ENCODE measurements around the gene ACOT8. TPM values are rescaled to one million over a fixed set of nuclear protein-coding genes. Genes with fewer than 3 reads are reported as not detected.
A peak's percentile ranks its signal among the peaks of the same experiment; 100 is the strongest.
"Not testable (repeated sequence)": the region's sequence is repeated elsewhere in the genome, so short reads cannot be mapped to it uniquely, and the experiment has no call there.

The ACOT8 gene
- total RNA-seq, 1 experiment from 2014 or later: 32.4 TPM

DNA sequence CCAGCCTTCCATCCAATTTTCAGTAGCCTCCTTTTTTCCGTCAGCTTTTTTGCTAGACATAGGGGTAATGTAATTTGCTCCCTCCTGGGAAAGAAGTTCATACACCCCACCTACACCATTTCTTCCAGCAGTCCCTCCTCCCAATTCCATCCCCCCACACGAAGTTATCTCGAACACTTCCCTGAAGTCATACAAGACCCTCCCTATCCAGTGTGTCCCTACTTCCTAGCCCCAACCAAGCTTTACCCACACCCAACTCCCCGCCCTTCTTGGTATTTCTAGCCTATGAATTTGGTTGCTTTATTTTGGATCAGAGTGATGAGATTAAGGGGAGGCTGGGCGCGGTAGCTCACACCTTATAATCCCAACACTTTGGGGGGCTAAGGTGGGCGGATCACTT lies 43.7 kb downstream of the ACOT8 start:
- in situ Hi-C loops (cut with HindIII; ENCODE audit: low sequenced_read_pairs): no loop called here
- no peak for DNase-seq (ENCODE audit: low spot score)

DNA sequence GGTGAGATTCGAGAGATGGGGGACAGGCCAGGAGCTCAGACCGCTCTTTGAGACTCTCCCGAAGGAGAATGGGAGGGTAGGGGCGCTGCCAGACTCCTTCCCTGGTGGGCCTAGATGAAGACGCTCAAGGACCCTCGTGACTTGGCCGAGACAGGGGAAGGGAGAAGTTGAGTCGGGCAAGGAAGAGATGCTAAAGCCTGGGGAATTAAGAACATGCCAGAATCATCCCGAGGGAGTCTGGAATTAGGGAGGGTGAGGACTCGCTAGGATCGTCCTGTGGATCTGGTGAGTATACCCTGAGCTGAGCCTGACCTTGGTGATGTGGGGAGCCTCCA lies 44.2 kb downstream of the ACOT8 start:
- no peak for DNase-seq (ENCODE audit: low spot score)
- in situ Hi-C loops (cut with HindIII; ENCODE audit: low sequenced_read_pairs): no loop called here

GRCh38 chr20:45812157-45813005 lies 44.8 kb downstream of the ACOT8 start, which contains the start of gene UBE2C:
Gene UBE2C, plus strand, starts transcription at chr20:45812644. Its CDS starts 52 bp downstream, at chr20:45812696.
- in situ Hi-C loops (cut with HindIII; ENCODE audit: low sequenced_read_pairs): no loop called here
- DNase-seq (ENCODE audit: low spot score): peak; percentile 99

- in situ Hi-C loops (cut with HindIII; ENCODE audit: low sequenced_read_pairs): no loop called here
- DNase-seq (ENCODE audit: low spot score): no peak
Observed at GRCh38 chr20:45810191-45810970, 46.8 kb downstream of the ACOT8 start.

GRCh38 chr20:45801851-45802250 lies 55.3 kb downstream of the ACOT8 start:
- no peak for DNase-seq (ENCODE audit: low spot score)
- in situ Hi-C loops (cut with HindIII; ENCODE audit: low sequenced_read_pairs): no loop called here

DNA sequence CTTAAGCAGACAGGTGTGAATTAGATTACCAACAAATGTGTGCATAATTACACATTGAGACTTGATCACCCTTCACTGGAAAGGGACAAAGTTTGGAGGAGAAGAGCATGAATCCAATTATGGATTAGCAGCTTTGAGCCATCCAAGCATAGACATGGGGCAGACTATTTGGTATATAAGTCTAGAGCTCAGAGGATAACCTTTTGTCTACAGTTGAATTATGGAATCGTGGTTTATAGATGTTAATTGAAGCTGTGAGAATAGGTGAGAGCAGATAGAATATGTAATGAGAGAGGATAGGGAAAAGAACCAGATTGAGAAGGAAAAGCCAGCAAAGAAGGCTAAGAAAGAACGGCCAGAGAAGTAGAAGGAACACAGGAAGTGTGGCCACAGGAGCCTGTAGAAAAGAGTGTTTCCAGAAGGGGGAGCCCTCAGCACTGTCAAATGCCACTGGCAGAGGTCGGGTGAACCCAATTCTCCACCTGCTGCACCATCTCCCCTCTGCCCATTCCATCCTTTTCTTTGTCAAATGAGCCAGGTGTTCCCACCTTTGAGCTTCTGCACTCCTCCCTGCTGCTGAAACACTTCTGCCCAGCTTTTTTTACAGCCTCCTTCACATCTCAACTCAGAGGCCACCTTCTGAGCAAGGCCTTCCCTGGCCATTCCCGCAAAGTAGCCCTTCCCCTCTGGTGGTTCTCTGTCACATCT lies 58.1 kb downstream of the ACOT8 start:
- DNase-seq (ENCODE audit: low spot score): peak; percentile 71
- in situ Hi-C loops (cut with HindIII; ENCODE audit: low sequenced_read_pairs): no loop called here

DNA sequence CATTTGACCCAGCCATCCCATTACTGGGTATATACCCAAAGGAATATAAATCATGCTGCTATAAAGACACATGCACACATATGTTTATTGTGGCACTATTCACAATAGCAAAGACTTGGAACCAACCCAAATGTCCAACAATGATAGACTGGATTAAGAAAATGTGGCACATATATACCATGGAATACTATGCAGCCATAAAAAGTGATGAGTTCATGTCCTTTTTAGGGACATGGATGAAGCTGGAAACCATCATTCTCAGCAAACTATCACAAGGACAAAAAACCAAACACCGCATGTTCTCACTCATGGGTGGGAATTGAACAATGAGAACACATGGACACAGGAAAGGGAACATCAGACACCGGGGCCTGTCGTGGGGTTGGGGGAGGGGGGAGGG lies 59.2 kb downstream of the ACOT8 start:
- in situ Hi-C loops (cut with HindIII; ENCODE audit: low sequenced_read_pairs); DNase-seq (ENCODE audit: low spot score): not testable (repeated sequence)

DNA sequence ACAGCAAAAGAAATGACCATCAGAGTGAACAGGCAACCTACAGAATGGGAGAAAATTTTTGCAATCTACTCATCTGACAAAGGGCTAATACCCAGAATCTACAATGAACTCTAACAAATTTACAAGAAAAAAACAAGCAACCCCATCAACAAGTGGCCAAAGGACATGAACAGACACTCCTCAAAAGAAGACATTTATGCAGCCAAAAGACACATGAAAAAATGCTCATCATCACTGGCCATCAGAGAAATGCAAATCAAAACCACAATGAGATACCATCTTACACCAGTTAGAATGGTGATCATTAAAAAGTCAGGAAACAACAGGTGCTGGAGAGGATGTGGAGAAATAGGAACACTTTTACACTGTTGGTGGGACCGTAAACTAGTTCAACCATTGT lies 59.7 kb downstream of the ACOT8 start:
- in situ Hi-C loops (cut with HindIII; ENCODE audit: low sequenced_read_pairs): not testable (repeated sequence)

DNA sequence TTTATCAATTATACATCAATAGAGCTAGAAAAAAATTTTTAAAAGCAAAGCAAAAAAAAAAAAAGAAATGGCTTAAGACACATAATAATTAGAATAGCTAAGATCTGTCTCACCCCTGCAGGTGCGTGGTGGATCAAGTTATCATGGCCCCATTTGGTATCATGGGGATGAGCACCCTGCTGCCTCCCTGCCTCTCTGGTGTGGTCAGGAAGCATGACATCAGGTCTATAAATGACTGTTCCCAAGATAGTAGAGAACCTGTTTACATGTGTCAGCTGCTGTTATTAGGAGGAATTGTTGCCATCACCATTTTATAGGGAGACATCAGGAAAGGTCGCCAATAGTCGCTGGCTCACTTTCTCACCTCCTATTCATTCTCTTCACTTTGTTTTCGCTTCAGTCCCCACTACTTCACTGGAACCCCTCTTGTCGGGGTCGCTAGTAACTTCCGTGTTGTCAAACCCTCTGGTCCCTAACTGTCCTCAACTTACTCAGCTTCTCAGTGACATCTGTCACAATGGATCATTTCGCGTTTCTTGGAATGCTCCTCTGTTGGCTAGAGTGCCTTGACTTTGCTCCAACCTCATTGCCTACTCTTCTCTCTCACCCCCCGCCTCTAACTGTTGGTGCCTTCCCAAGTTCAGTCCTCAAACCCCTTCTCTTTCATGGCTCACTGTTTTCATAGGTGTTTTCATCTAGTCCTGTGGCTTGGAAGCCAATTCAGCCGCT lies 60.7 kb downstream of the ACOT8 start:
- no peak for DNase-seq (ENCODE audit: low spot score)
- in situ Hi-C loops (cut with HindIII; ENCODE audit: low sequenced_read_pairs): no loop called here

More for the DNA sequence above, 59.7 kb downstream of the ACOT8 start:
- DNase-seq (ENCODE audit: low spot score): not testable (repeated sequence)

DNA sequence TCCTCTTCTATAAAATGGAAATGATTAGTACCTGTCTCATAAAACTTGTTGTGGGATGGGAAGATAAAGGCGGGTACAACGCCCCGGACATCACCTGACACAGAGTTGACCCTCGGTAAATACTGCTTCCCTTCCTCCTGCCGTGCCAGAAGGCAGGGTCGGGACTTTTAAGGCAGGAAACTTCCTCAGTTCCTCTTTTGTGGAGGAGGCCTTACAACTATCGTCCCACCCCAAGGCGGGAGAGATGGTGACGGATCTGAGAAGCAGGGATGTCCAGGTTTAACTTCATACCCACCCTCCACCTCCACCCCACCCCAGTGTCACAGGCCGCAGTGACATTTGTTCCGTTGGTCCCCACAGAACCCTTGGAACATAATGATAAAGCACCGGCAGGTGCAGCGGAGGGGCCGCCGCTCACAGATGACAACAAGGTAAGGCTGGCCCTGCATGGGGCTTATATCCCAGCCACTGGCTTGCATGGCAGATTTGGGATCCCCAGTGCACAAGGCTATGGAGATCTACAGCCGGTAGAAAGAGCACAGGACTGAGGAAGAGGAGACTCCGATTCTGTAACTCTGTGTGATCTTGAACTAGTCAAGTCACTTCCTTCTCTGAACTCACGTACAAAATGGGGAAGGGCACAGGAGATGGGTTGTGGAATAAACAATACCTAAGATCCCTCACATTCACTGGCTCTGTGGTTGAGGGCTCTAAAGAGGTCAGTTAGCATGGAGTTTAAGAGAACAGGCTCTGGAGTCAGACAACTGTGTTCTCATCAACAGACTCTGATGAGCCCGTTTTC lies 64.7 kb downstream of the ACOT8 start:
- no peak for DNase-seq (ENCODE audit: low spot score)
- in situ Hi-C loops (cut with HindIII; ENCODE audit: low sequenced_read_pairs): no loop called here

Other genes starting within 250 kb of the ACOT8 start
- gene WFDC10A, start 227.7 kb downstream of the ACOT8 start, total RNA-seq (2014; rRNA removed; shearing (Covaris generic)): not detected in 2 replicates
- not detected in 2 replicates for gene WFDC9, start 226.1 kb downstream of the ACOT8 start, total RNA-seq (2014; rRNA removed; shearing (Covaris generic))
- not detected in 2 replicates for gene WFDC11, start 187.2 kb downstream of the ACOT8 start, total RNA-seq (2014; rRNA removed; shearing (Covaris generic))
- not detected in 2 replicates for gene WFDC13, start 155.4 kb downstream of the ACOT8 start, total RNA-seq (2014; rRNA removed; shearing (Covaris generic))
- not detected in 2 replicates for gene WFDC10B, start 152.4 kb downstream of the ACOT8 start, total RNA-seq (2014; rRNA removed; shearing (Covaris generic))
- not detected in 2 replicates for gene SPINT4, start 135.0 kb downstream of the ACOT8 start, total RNA-seq (2014; rRNA removed; shearing (Covaris generic))
- gene WFDC3, start 65.5 kb downstream of the ACOT8 start, total RNA-seq (2014; rRNA removed; shearing (Covaris generic)): not detected in 2 replicates
- gene DNTTIP1, start 65.4 kb downstream of the ACOT8 start, total RNA-seq (2014; rRNA removed; shearing (Covaris generic)): 40.4 and 43.3 TPM in 2 replicates
- 75.4 and 83.0 TPM in 2 replicates for gene UBE2C, start 44.7 kb downstream of the ACOT8 start, total RNA-seq (2014; rRNA removed; shearing (Covaris generic))
- gene TNNC2, start 30.1 kb downstream of the ACOT8 start, total RNA-seq (2014; rRNA removed; shearing (Covaris generic)): 1.3 and 1.8 TPM in 2 replicates
- gene SNX21, start 23.6 kb downstream of the ACOT8 start, total RNA-seq (2014; rRNA removed; shearing (Covaris generic)): 26.5 and 45.6 TPM in 2 replicates
- 2.9 and 4.9 TPM in 2 replicates for gene ZSWIM3, start 222 bp upstream of the ACOT8 start, total RNA-seq (2014; rRNA removed; shearing (Covaris generic))
- gene ZSWIM1, start 23.8 kb upstream of the ACOT8 start, total RNA-seq (2014; rRNA removed; shearing (Covaris generic)): 9.6 and 11.3 TPM in 2 replicates
- 1.0 TPM in 1 of 2 replicates, not detected in the other for gene SPATA25, start 30.2 kb upstream of the ACOT8 start, total RNA-seq (2014; rRNA removed; shearing (Covaris generic))
- 6.6 and 7.0 TPM in 2 replicates for gene NEURL2, start 33.8 kb upstream of the ACOT8 start, total RNA-seq (2014; rRNA removed; shearing (Covaris generic))
- 20.7 and 28.9 TPM in 2 replicates for gene CTSA, start 33.9 kb upstream of the ACOT8 start, total RNA-seq (2014; rRNA removed; shearing (Covaris generic))
- 129 and 156 TPM in 2 replicates for gene PLTP, start 54.8 kb upstream of the ACOT8 start, total RNA-seq (2014; rRNA removed; shearing (Covaris generic))
- gene PCIF1, start 77.3 kb upstream of the ACOT8 start, total RNA-seq (2014; rRNA removed; shearing (Covaris generic)): 11.6 and 17.7 TPM in 2 replicates
- gene ZNF335, start 114.8 kb upstream of the ACOT8 start, total RNA-seq (2014; rRNA removed; shearing (Covaris generic)): 7.2 and 11.1 TPM in 2 replicates
- not detected in 2 replicates for gene MMP9, start 151.5 kb upstream of the ACOT8 start, total RNA-seq (2014; rRNA removed; shearing (Covaris generic))
- 0.03 and 0.43 TPM in 2 replicates for gene SLC12A5, start 171.8 kb upstream of the ACOT8 start, total RNA-seq (2014; rRNA removed; shearing (Covaris generic))
- 7.4 and 13.7 TPM in 2 replicates for gene NCOA5, start 232.6 kb upstream of the ACOT8 start, total RNA-seq (2014; rRNA removed; shearing (Covaris generic))

All from G401 (cell line).